GM12865 (cell line): ENCODE measurements around the gene KRI1.

ENCODE experiments used
- DNase-seq: peaks from one replicate; pipeline ENCODE4 v3.0.0; 2010; ENCODE audit warnings: low read depth
- H3K4me3 ChIP-seq: 2 replicates; pipeline ENCODE4 v1.5.1; 2011; ENCODE audit warnings: mild to moderate bottlenecking, low read depth, low read length, control low read depth
- CTCF ChIP-seq: IDR thresholded peaks from 2 replicates; pipeline ENCODE4 v1.5.1; 2011; ENCODE audit warnings: low read length, control low read depth, low read depth, inconsistent platforms; ENCODE audit not compliant: insufficient read depth; ENCODE audit errors: missing control alignments

Gene KRI1

GRCh38 chr19:10587022-10587838, 21.4 kb upstream of the KRI1 start, which contains the start of gene AP1M2:
AP1M2 (minus strand) TSS chr19:10587312; CDS start chr19:10587231, 81 bp downstream.
- DNase-seq = no peak
- TF ChIP-seq CTCF = no peak
- no peak within 1 kb of the TSS for H3K4me3 ChIP-seq

DNA sequence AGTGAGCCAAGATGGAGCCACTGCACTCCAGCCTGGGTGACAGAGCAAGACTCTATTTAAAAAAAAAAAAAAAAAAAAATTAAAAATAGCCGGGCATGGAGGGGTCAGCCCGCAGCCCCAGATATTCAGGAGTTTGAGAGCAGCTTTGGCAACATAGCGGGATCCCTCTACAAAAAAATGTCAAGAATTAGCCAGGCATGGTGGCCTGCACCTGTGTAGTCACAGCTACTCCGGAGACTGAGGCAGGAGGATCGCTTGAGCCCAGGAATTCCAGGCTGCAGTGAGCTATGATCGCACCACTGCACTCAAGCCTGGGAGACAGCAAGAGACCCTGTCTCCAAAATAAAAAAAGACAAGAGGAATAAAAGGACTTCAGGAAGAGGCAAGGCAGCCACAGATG, 20.6 kb upstream of the KRI1 start:
- no peak overlapping the region for H3K4me3 ChIP-seq
- no peak for TF ChIP-seq CTCF
- no peak for DNase-seq

- TF ChIP-seq CTCF = no peak
- no peak overlapping the region for H3K4me3 ChIP-seq
- DNase-seq = no peak
These were observed 17.4 kb upstream of the KRI1 start for GRCh38 chr19:10583036-10583776.

GRCh38 chr19:10582091-10582490, 16.3 kb upstream of the KRI1 start:
- TF ChIP-seq CTCF = no peak
- no peak overlapping the region for H3K4me3 ChIP-seq
- no peak for DNase-seq

GRCh38 chr19:10580979-10581631, 15.3 kb upstream of the KRI1 start:
- DNase-seq = peak; percentile 97
- H3K4me3 ChIP-seq = no peak overlapping the region
- TF ChIP-seq CTCF = peak; percentile 99

GRCh38 chr19:10577951-10578350, 12.1 kb upstream of the KRI1 start:
- DNase-seq = no peak
- no peak overlapping the region for H3K4me3 ChIP-seq
- no peak for TF ChIP-seq CTCF
